Gastroesophageal sphincter (tissue), 3 donors: ENCODE measurements around the gene ITGA8.

Experiments
- EP300 ChIP-seq: sonication (generic); formaldehyde crosslinking; IDR thresholded peaks from one replicate; pipeline ENCODE4 v1.6.1; 2017; ENCODE audit warnings: antibody characterized with exemption, mild to moderate bottlenecking
- TF ChIP-seq, protein P1 (sequence below), 4 experiments: fragments of 200-600 bp in 2 of 4; fragments of 450-650 bp in 2 of 4; sonication (generic) in 1 of 4; IDR thresholded peaks; one replicate each; pipeline ENCODE4 v1.5.1; 2017 to 2019; ENCODE audit warnings: antibody characterized with exemption in 4 of 4, mild to moderate bottlenecking in 2 of 4, moderate library complexity in 2 of 4

GRCh38 chr10:15672469-15672868 lies 47.3 kb downstream of the ITGA8 start:
- TF ChIP-seq, protein P1, sequence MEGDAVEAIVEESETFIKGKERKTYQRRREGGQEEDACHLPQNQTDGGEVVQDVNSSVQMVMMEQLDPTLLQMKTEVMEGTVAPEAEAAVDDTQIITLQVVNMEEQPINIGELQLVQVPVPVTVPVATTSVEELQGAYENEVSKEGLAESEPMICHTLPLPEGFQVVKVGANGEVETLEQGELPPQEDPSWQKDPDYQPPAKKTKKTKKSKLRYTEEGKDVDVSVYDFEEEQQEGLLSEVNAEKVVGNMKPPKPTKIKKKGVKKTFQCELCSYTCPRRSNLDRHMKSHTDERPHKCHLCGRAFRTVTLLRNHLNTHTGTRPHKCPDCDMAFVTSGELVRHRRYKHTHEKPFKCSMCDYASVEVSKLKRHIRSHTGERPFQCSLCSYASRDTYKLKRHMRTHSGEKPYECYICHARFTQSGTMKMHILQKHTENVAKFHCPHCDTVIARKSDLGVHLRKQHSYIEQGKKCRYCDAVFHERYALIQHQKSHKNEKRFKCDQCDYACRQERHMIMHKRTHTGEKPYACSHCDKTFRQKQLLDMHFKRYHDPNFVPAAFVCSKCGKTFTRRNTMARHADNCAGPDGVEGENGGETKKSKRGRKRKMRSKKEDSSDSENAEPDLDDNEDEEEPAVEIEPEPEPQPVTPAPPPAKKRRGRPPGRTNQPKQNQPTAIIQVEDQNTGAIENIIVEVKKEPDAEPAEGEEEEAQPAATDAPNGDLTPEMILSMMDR (IDR thresholded peaks at IDR 0.05) = no peak
- no peak for TF ChIP-seq EP300
